Measurements from ENCODE around the gene NCOA1.

GRCh38 chr2:24514820-24515219, 23.8 kb downstream of the NCOA1 start:
- no peak for TF ChIP-seq CTCF (IDR thresholded peaks at IDR 0.05)
- TF ChIP-seq POLR2A (IDR thresholded peaks at IDR 0.05) = no peak

Measured in testis (tissue), 2 donors.